ENCODE results near the gene MICAL2. TPM values are rescaled to one million over a fixed set of nuclear protein-coding genes. Genes with fewer than 3 reads are reported as not detected.

MICAL2 gene
- polyA plus RNA-seq, 2 donors, result 4.5 to 6.2 TPM

DNA sequence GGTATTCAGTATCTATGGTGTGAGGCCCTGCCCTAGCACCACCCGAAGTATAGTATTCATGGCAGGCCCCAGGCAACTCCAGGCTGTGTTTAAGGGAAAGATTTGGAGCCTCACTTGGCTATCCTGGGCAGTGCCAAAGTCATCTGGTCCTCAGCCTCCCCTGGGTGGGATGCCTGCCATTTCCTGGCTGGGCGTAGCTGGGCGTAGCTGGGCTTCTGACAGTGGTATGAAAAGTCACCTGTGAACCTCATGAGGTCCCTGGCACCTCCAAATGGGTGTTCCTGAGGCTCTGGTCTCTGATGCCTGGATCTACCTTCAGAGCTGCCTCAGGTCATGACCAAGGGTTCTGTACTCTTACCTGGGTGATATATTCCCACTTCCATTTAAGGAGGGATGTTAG lies 154.0 kb downstream of the MICAL2 start:
- WGBS, 2 donors, result 65 to 76% methylated on average over 3 of the region's 3 CpGs
- Histone ChIP-seq H3K4me3 (ENCODE audit: low read depth in 1 of 2, low read length in 2 of 2) (no peak overlapping the region), H3K36me3 (ENCODE audit: control insufficient read depth in 2 of 2, insufficient read depth in 2 of 2, low read length in 1 of 2) (peaks cover 0 to 10% of the 10 kb centered on the region in 2 donors), H3K27me3 (ENCODE audit: control insufficient read depth in 1 of 2, insufficient read depth in 2 of 2, low read length in 2 of 2) (no peaks in the 10 kb centered on the region), H3K27ac (ENCODE audit: low read depth in 2 of 2, low read length in 1 of 2) (no peak overlapping the region), H3K4me1 (ENCODE audit: control insufficient read depth in 2 of 2, insufficient read depth in 2 of 2, low read length in 1 of 2) (peaks cover 2 to 4% of the 10 kb centered on the region in 2 donors), H3K9me3 (ENCODE audit: control insufficient read depth in 2 of 2, insufficient read depth in 1 of 2, low read depth in 1 of 2, low read length in 1 of 2) (no peaks in the 10 kb centered on the region)

DNA sequence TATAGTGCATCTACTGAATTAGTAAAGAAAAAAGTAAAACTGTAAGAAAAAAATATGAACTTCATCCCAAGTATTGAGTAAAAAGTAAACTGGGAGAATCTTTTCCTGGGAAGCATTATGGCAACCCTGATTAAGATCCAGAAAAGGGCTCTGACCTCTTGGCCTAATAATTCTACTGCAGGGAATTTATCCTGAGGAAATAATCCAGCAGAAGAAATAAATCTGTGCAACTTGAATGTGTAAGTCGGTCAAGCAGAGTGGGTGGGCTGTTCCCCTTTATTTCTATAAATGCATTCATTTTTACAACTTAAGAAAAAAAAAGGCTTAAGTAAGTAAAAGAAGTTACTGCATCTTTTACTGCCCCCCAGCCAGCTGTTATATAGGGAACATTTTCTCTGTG lies 155.7 kb downstream of the MICAL2 start:
- no peak overlapping the region for H3K27ac ChIP-seq (ENCODE audit: low read depth in 2 of 2, low read length in 1 of 2)
- no peaks in the 10 kb centered on the region for H3K27me3 ChIP-seq (ENCODE audit: control insufficient read depth in 1 of 2, insufficient read depth in 2 of 2, low read length in 2 of 2)
- H3K4me3 ChIP-seq (ENCODE audit: low read depth in 1 of 2, low read length in 2 of 2), result no peak overlapping the region
- H3K4me1 ChIP-seq (ENCODE audit: control insufficient read depth in 2 of 2, insufficient read depth in 2 of 2, low read length in 1 of 2), result peaks cover 2 to 9% of the 10 kb centered on the region in 2 donors
- no peaks in the 10 kb centered on the region for H3K9me3 ChIP-seq (ENCODE audit: control insufficient read depth in 2 of 2, insufficient read depth in 1 of 2, low read depth in 1 of 2, low read length in 1 of 2)
- 84 to 85% methylated on average over 1 of the region's 1 CpG for whole genome bisulfite sequencing, 2 donors
- peaks cover 0 to 8% of the 10 kb centered on the region in 2 donors for H3K36me3 ChIP-seq (ENCODE audit: control insufficient read depth in 2 of 2, insufficient read depth in 2 of 2, low read length in 1 of 2)

DNA sequence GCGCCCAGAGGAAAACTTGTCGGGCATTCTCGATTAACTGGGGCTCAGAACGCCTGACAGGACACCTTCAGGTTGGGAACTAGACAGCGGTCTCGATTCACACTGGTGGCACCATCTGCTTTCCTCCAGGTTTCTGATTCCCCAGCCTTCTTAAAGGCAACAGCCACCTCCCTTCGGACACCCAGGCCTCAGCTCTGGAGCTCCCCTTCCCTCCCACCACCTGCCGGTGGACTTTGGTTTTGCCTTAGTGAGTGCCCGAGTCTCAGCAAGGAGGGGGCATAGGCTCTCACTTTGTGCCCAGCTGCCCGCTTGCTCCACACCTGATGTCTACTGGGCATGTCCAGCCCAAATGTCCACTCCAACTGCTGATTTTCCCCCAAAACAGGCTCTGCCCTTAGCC lies 156.6 kb downstream of the MICAL2 start:
- Histone ChIP-seq H3K4me3 (ENCODE audit: low read depth in 1 of 2, low read length in 2 of 2) (no peak overlapping the region), H3K4me1 (ENCODE audit: control insufficient read depth in 2 of 2, insufficient read depth in 2 of 2, low read length in 1 of 2) (peaks cover 2 to 9% of the 10 kb centered on the region in 2 donors), H3K27ac (ENCODE audit: low read depth in 2 of 2, low read length in 1 of 2) (no peak overlapping the region), H3K27me3 (ENCODE audit: control insufficient read depth in 1 of 2, insufficient read depth in 2 of 2, low read length in 2 of 2) (no peaks in the 10 kb centered on the region), H3K9me3 (ENCODE audit: control insufficient read depth in 2 of 2, insufficient read depth in 1 of 2, low read depth in 1 of 2, low read length in 1 of 2) (no peaks in the 10 kb centered on the region), H3K36me3 (ENCODE audit: control insufficient read depth in 2 of 2, insufficient read depth in 2 of 2, low read length in 1 of 2) (peaks cover 0 to 5% of the 10 kb centered on the region in 2 donors)
- 90 to 95% methylated on average over 10 of the region's 10 CpGs for whole genome bisulfite sequencing, 2 donors

DNA sequence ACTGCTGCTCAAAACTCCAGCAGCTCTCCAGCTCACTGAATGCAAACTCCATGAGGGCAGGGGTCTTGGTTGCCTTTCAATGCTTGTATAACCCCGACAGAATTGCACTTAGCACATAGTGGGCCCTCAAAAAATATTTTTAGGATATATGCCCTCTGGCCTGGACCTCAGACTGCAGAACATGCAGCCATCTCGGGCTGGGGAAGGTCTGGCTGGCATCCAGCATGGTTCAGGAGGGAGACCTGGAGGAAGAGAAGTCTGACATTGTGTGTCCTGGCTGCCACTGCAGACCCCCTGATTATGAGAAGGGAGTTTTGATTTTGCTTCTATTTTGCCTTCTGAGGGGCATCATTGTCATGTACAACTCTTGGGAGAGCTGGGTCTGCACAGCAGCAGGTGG lies 157.5 kb downstream of the MICAL2 start:
- no peaks in the 10 kb centered on the region for H3K36me3 ChIP-seq (ENCODE audit: control insufficient read depth in 2 of 2, insufficient read depth in 2 of 2, low read length in 1 of 2)
- no peaks in the 10 kb centered on the region for H3K9me3 ChIP-seq (ENCODE audit: control insufficient read depth in 2 of 2, insufficient read depth in 1 of 2, low read depth in 1 of 2, low read length in 1 of 2)
- WGBS, 2 donors, result 84 to 85% methylated on average over 2 of the region's 2 CpGs
- peaks cover 2 to 9% of the 10 kb centered on the region in 2 donors for H3K4me1 ChIP-seq (ENCODE audit: control insufficient read depth in 2 of 2, insufficient read depth in 2 of 2, low read length in 1 of 2)
- H3K4me3 ChIP-seq (ENCODE audit: low read depth in 1 of 2, low read length in 2 of 2), result no peak overlapping the region
- H3K27ac ChIP-seq (ENCODE audit: low read depth in 2 of 2, low read length in 1 of 2), result no peak overlapping the region
- H3K27me3 ChIP-seq (ENCODE audit: control insufficient read depth in 1 of 2, insufficient read depth in 2 of 2, low read length in 2 of 2), result no peaks in the 10 kb centered on the region

DNA sequence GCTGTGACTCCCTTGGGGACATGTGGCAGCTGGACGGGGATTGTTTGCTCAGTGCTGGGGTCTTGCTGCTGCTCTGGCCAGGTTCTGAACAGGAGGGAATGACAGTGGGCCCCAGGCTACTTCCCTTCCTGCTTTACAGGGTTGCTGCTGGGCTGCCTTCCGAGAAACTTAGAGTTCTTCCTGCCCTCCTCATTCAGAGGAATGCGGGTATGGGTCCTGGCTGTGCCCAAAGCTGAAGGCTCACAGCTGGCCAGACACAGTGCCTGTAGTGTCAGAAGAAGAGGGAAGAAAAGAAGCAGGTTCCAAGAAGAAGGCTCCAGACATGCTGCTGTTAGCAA lies 158.7 kb downstream of the MICAL2 start:
- WGBS, 2 donors, result 30 to 49% methylated on average over 3 of the region's 3 CpGs
- Histone ChIP-seq H3K4me3 (ENCODE audit: low read depth in 1 of 2, low read length in 2 of 2) (no peak overlapping the region), H3K9me3 (ENCODE audit: control insufficient read depth in 2 of 2, insufficient read depth in 1 of 2, low read depth in 1 of 2, low read length in 1 of 2) (no peaks in the 10 kb centered on the region), H3K27me3 (ENCODE audit: control insufficient read depth in 1 of 2, insufficient read depth in 2 of 2, low read length in 2 of 2) (no peaks in the 10 kb centered on the region), H3K27ac (ENCODE audit: low read depth in 2 of 2, low read length in 1 of 2) (no peak overlapping the region), H3K4me1 (ENCODE audit: control insufficient read depth in 2 of 2, insufficient read depth in 2 of 2, low read length in 1 of 2) (peaks cover 2 to 9% of the 10 kb centered on the region in 2 donors), H3K36me3 (ENCODE audit: control insufficient read depth in 2 of 2, insufficient read depth in 2 of 2, low read length in 1 of 2) (no peaks in the 10 kb centered on the region)

DNA sequence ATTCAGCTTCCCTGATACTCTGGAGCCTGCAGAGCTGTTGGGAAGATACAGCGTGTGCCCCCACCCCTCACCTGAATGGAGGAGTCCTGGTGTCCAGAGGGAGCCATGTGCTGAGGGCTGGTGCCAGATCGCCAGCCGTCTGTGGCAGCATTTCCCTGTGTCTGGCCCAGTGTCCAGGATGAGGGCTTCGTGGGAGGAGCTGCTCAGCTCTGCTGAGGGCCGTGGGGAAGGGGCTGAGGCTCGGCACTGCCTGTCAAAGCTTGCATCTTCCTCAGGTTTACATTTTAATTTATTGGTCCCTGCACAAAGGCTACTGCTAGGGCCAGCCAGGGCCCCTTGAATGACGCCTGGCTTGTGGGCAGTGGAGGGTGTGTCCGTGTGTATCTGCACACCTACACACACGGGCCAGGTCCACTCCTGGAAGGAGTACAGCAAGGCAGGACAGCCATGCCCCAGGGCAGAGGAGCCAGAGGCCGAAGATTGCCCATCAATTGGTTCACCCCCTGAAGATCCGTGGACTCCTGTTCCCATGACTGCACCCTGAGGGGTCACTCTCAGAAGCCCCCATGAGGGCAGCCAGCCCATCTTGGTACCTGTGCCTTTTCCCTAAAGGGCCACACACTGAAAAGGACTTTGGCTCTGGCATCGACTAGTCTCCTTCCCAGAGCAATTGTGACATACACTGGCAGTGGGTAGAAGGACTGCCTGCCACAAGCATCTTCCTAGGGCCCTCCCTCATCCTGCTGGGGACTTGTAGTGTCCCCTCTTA lies 159.2 kb downstream of the MICAL2 start:
- Histone ChIP-seq H3K4me1 (ENCODE audit: control insufficient read depth in 2 of 2, insufficient read depth in 2 of 2, low read length in 1 of 2) (peaks cover 0 to 9% of the 10 kb centered on the region in 2 donors), H3K9me3 (ENCODE audit: control insufficient read depth in 2 of 2, insufficient read depth in 1 of 2, low read depth in 1 of 2, low read length in 1 of 2) (no peaks in the 10 kb centered on the region), H3K4me3 (ENCODE audit: low read depth in 1 of 2, low read length in 2 of 2) (no peak overlapping the region), H3K27ac (ENCODE audit: low read depth in 2 of 2, low read length in 1 of 2) (no peak overlapping the region), H3K27me3 (ENCODE audit: control insufficient read depth in 1 of 2, insufficient read depth in 2 of 2, low read length in 2 of 2) (no peaks in the 10 kb centered on the region), H3K36me3 (ENCODE audit: control insufficient read depth in 2 of 2, insufficient read depth in 2 of 2, low read length in 1 of 2) (no peaks in the 10 kb centered on the region)
- WGBS, 2 donors, result 55 to 60% methylated on average over 12 of the region's 12 CpGs

DNA sequence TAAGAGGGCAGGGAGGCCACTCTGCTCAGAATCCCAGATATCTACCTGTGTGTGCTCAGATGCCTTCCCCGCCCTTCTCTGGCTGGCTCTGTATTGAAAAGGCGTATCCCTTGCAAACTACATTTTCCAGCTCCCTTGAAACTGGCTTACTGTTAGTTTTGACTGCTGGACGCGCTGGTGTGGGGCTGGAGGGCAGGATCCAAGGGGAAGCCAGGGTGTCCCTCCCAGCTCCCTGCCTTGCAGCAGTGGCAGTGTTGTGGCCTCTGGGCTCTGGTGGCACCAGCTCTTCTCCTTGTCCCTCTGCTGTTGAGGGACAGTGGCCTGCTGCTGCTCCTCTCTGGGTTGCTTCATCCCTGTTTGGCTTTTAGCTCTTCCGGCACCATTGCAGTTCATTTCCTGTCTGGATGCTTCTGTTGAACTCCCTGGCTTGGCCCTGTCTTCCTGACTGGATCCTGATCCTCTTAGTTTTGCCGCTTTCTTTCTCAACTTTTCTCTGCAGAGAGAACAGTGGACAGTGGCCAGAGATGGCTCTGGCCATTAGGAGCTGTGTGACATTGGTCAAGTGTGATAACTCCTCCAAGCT lies 159.9 kb downstream of the MICAL2 start:
- H3K9me3 ChIP-seq (ENCODE audit: control insufficient read depth in 2 of 2, insufficient read depth in 1 of 2, low read depth in 1 of 2, low read length in 1 of 2), result no peaks in the 10 kb centered on the region
- H3K27ac ChIP-seq (ENCODE audit: low read depth in 2 of 2, low read length in 1 of 2), result no peak overlapping the region
- no peak overlapping the region for H3K4me3 ChIP-seq (ENCODE audit: low read depth in 1 of 2, low read length in 2 of 2)
- H3K27me3 ChIP-seq (ENCODE audit: control insufficient read depth in 1 of 2, insufficient read depth in 2 of 2, low read length in 2 of 2), result no peaks in the 10 kb centered on the region
- peaks cover 0 to 9% of the 10 kb centered on the region in 2 donors for H3K4me1 ChIP-seq (ENCODE audit: control insufficient read depth in 2 of 2, insufficient read depth in 2 of 2, low read length in 1 of 2)
- 77 to 79% methylated on average over 6 of the region's 6 CpGs for WGBS, 2 donors
- no peaks in the 10 kb centered on the region for H3K36me3 ChIP-seq (ENCODE audit: control insufficient read depth in 2 of 2, insufficient read depth in 2 of 2, low read length in 1 of 2)

DNA sequence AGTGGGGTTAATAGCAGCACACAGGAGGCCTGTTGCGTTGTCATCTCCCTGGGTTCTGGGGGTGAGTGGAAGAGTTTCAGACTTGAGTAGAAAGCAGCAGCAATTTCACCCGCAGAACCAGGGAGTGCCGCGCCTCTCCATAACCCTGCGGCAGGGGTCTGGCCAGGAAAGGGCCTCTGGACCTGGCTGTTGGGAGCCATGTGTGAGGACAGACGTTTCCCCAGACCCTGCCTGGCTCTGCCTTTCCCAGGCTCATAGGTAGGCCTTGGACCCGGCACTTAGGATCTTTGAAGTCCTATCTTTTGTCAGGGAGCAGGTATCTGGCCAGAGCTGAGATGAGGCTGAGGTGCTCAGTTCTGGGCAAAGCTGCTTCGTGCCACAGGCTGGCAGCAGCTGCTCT lies 160.4 kb downstream of the MICAL2 start:
- Histone ChIP-seq H3K4me1 (ENCODE audit: control insufficient read depth in 2 of 2, insufficient read depth in 2 of 2, low read length in 1 of 2) (peaks cover 0 to 9% of the 10 kb centered on the region in 2 donors), H3K4me3 (ENCODE audit: low read depth in 1 of 2, low read length in 2 of 2) (no peak overlapping the region), H3K27ac (ENCODE audit: low read depth in 2 of 2, low read length in 1 of 2) (no peak overlapping the region), H3K36me3 (ENCODE audit: control insufficient read depth in 2 of 2, insufficient read depth in 2 of 2, low read length in 1 of 2) (no peaks in the 10 kb centered on the region), H3K27me3 (ENCODE audit: control insufficient read depth in 1 of 2, insufficient read depth in 2 of 2, low read length in 2 of 2) (no peaks in the 10 kb centered on the region), H3K9me3 (ENCODE audit: control insufficient read depth in 2 of 2, insufficient read depth in 1 of 2, low read depth in 1 of 2, low read length in 1 of 2) (no peaks in the 10 kb centered on the region)
- WGBS, 2 donors, result 79 to 85% methylated on average over 8 of the region's 8 CpGs

DNA sequence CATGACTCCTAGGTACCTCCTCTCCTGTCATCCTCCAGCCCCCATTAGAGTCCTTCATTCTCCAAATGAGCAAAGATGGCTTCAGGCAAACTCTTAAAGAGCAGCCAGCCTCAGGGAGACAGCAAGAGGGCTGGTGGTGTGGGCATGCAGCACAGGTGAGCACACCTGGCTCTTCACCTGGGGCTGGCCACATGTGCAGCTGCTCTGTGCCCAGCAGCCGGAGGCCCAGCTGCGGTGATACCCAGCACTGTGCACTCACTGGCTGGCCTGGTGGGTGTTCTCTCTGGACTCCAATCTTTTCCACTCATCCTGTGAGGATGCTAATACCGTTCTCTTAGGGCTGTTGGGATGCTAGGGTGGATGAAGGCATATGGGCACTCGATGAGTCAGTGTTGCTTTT lies 160.9 kb downstream of the MICAL2 start:
- 70 to 81% methylated on average over 4 of the region's 4 CpGs for WGBS, 2 donors
- Histone ChIP-seq H3K27ac (ENCODE audit: low read depth in 2 of 2, low read length in 1 of 2) (no peak overlapping the region), H3K36me3 (ENCODE audit: control insufficient read depth in 2 of 2, insufficient read depth in 2 of 2, low read length in 1 of 2) (no peaks in the 10 kb centered on the region), H3K4me1 (ENCODE audit: control insufficient read depth in 2 of 2, insufficient read depth in 2 of 2, low read length in 1 of 2) (peaks cover 0 to 9% of the 10 kb centered on the region in 2 donors), H3K9me3 (ENCODE audit: control insufficient read depth in 2 of 2, insufficient read depth in 1 of 2, low read depth in 1 of 2, low read length in 1 of 2) (no peaks in the 10 kb centered on the region), H3K4me3 (ENCODE audit: low read depth in 1 of 2, low read length in 2 of 2) (no peak overlapping the region), H3K27me3 (ENCODE audit: control insufficient read depth in 1 of 2, insufficient read depth in 2 of 2, low read length in 2 of 2) (no peaks in the 10 kb centered on the region)

DNA sequence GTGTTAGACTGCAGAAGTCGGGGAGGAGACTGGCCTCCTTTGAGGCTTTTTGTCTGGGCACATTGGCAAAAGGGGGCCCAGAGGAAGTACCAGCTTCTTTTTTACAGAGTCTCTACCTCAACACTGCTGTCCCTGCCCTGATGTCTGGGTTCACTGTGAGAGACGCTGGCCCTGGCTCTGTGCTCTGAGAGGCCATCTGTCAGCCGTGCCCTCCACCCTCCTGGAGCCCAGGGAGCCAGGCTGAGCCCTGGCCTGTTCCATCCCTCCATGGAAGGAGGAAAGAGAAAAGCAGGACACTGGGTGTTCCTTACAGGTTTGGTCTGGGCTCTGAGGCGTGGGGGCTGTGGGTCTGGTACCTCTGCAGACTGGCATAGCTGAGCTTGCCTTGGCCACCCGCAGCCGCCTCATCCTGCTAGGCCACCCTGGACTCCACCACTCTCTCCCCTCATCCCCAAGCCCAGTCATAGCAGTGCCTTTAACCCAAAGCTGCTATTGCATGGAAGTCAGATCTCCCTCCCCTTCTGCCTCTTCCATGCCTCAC lies 161.5 kb downstream of the MICAL2 start:
- Histone ChIP-seq H3K4me1 (ENCODE audit: control insufficient read depth in 2 of 2, insufficient read depth in 2 of 2, low read length in 1 of 2) (peaks cover 0 to 9% of the 10 kb centered on the region in 2 donors), H3K9me3 (ENCODE audit: control insufficient read depth in 2 of 2, insufficient read depth in 1 of 2, low read depth in 1 of 2, low read length in 1 of 2) (no peaks in the 10 kb centered on the region), H3K4me3 (ENCODE audit: low read depth in 1 of 2, low read length in 2 of 2) (no peak overlapping the region), H3K36me3 (ENCODE audit: control insufficient read depth in 2 of 2, insufficient read depth in 2 of 2, low read length in 1 of 2) (no peaks in the 10 kb centered on the region), H3K27me3 (ENCODE audit: control insufficient read depth in 1 of 2, insufficient read depth in 2 of 2, low read length in 2 of 2) (no peaks in the 10 kb centered on the region), H3K27ac (ENCODE audit: low read depth in 2 of 2, low read length in 1 of 2) (no peak overlapping the region)
- WGBS, 2 donors, result 94 to 96% methylated on average over 6 of the region's 6 CpGs
